Body of pancreas (tissue), 4 donors: ENCODE results near the gene EPHA10. TPM values are rescaled to one million over a fixed set of nuclear protein-coding genes. Genes with fewer than 3 reads are reported as not detected.
"Not testable (repeated sequence)": the region's sequence is repeated elsewhere in the genome, so short reads cannot be mapped to it uniquely, and the experiment has no call there.

Experiments used
- ATAC-seq: fragments of 150-250 bp; one replicate; pipeline ENCODE4 v1.9.1; 2016
- DNase-seq, 4 donors: peaks; one replicate each; pipeline ENCODE4 v3.0.0-alpha.2; 2019
- H3K27ac ChIP-seq, 4 donors: fragments of 200-600 bp; sonication (generic); 1 replicate in 3 of 4; 2 replicates in 1 of 4; pipeline versions ENCODE4 v1.5.1 to v1.6.1; 2016 to 2019; ENCODE audit warnings: mild to moderate bottlenecking in 1 of 4, mixed read lengths in 1 of 4, moderate library complexity in 1 of 4
- H3K27me3 ChIP-seq, 2 donors: fragments of 200-600 bp; sonication (generic); one replicate each; pipeline ENCODE4 v1.6.0; 2016; ENCODE audit warnings: mild to moderate bottlenecking in 1 of 2
- H3K36me3 ChIP-seq, 2 donors: fragments of 200-600 bp; sonication (generic); replicated peaks in 1 of 2; 2 replicates each; pipeline ENCODE4 v1.5.1; 2016; ENCODE audit warnings: low read depth in 2 of 2; ENCODE audit not compliant: insufficient read depth in 1 of 2
- H3K4me1 ChIP-seq: fragments of 200-600 bp; sonication (generic); one replicate; pipeline ENCODE4 v1.6.0; 2016
- H3K4me3 ChIP-seq, 2 donors: fragments of 200-600 bp; sonication (generic); 1 replicate in 1 of 2; 2 replicates in 1 of 2; pipeline ENCODE4 v1.5.1; 2016 to 2019
- H3K9me3 ChIP-seq, 3 donors: fragments of 200-600 bp; sonication (generic); 1 replicate in 2 of 3; 2 replicates in 1 of 3; pipeline ENCODE4 v1.5.1; 2016
- CTCF ChIP-seq, 7 experiments: fragments of 450-650 bp in 4 of 7; fragments of 200-600 bp in 3 of 7; sonication (generic) in 3 of 7; IDR thresholded peaks; one replicate each; pipeline ENCODE4 v1.5.1; 2016 to 2019; ENCODE audit warnings: antibody characterized with exemption in 7 of 7
- POLR2A ChIP-seq, 3 donors: fragments of 450-650 bp; IDR thresholded peaks; one replicate each; pipeline ENCODE4 v1.6.1; 2016; ENCODE audit warnings: antibody characterized with exemption in 3 of 3, mild to moderate bottlenecking in 2 of 3
- WGBS, 2 donors: methylation state at CpG; one replicate each; pipeline ENCODE4 v1.1.5; 2017; 5-methylcytosine and 5-hydroxymethylcytosine counted together
- intact Hi-C: fragments of 100-400 bp; cut with DNase I; formaldehyde crosslinking; loops from one replicate; pipeline ENCODE4 v1.15.1; 2023
- total RNA-seq, 2 donors: library from RNA; depleted of rRNA; stranded (reverse); fragments of >200 nt; gene quantifications; one replicate each; pipeline ENCODE4 v1.1.0, GENCODE V29; 2016

Gene EPHA10
- total RNA-seq, 2 donors from 2014 or later, result 1.6 to 2.0 TPM

- H3K27ac ChIP-seq, result no peak overlapping the region
- no peaks in the 10 kb centered on the region for H3K9me3 ChIP-seq
- H3K36me3 ChIP-seq, result no peaks in the 10 kb centered on the region
- intact Hi-C loops, result no loop called here
- 15 to 17% methylated on average over 11 of the region's 11 CpGs for WGBS, 2 donors
- peaks cover 0 to 8% of the 10 kb centered on the region in 2 donors for H3K27me3 ChIP-seq
- DNase-seq, result no peak
- H3K4me3 ChIP-seq, result no peak overlapping the region
- peaks cover 3% of the 10 kb centered on the region for H3K4me1 ChIP-seq
- TF ChIP-seq POLR2A (IDR thresholded peaks at IDR 0.05) (no peak), CTCF (IDR thresholded peaks at IDR 0.05) (no peak)
- no peak for ATAC-seq
Observed at GRCh38 chr1:37752213-37752582, 12.7 kb downstream of the EPHA10 start.

- no peak for ATAC-seq
- no peaks in the 10 kb centered on the region for H3K9me3 ChIP-seq
- intact Hi-C loops, result no loop called here
- no peak overlapping the region for H3K4me3 ChIP-seq
- TF ChIP-seq POLR2A (IDR thresholded peaks at IDR 0.05) (no peak), CTCF (IDR thresholded peaks at IDR 0.05) (no peak)
- H3K27me3 ChIP-seq, result peaks cover 0 to 2% of the 10 kb centered on the region in 2 donors
- H3K36me3 ChIP-seq, result no peaks in the 10 kb centered on the region
- 87 to 97% methylated on average over 1 of the region's 1 CpG for WGBS, 2 donors
- peaks cover 3% of the 10 kb centered on the region for H3K4me1 ChIP-seq
- H3K27ac ChIP-seq, result no peak overlapping the region
- no peak for DNase-seq
Observed at GRCh38 chr1:37748565-37748964, 16.4 kb downstream of the EPHA10 start.

- WGBS, 2 donors, result 90 to 95% methylated on average over 3 of the region's 3 CpGs
- no peaks in the 10 kb centered on the region for H3K27me3 ChIP-seq
- TF ChIP-seq POLR2A (IDR thresholded peaks at IDR 0.05), result no peak
- no peaks in the 10 kb centered on the region for H3K9me3 ChIP-seq
- ATAC-seq (no peak), DNase-seq (no peak)
- intact Hi-C loops, result no loop called here
- H3K4me3 ChIP-seq, result no peak overlapping the region
- H3K27ac ChIP-seq, result no peak overlapping the region
- no peaks in the 10 kb centered on the region for H3K36me3 ChIP-seq
- H3K4me1 ChIP-seq, result no peaks in the 10 kb centered on the region
Observed at GRCh38 chr1:37746806-37747205, 18.1 kb downstream of the EPHA10 start.

GRCh38 chr1:37741662-37742061 is 23.3 kb downstream of the EPHA10 start:
- Histone ChIP-seq H3K36me3 (no peaks in the 10 kb centered on the region), H3K27ac (no peak overlapping the region), H3K9me3 (no peaks in the 10 kb centered on the region), H3K4me1 (peaks cover 11% of the 10 kb centered on the region), H3K4me3 (no peak overlapping the region), H3K27me3 (no peaks in the 10 kb centered on the region)
- DNase-seq (no peak), ATAC-seq (no peak)
- WGBS, 2 donors, result 48 to 60% methylated on average over 6 of the region's 6 CpGs
- TF ChIP-seq POLR2A (IDR thresholded peaks at IDR 0.05), result no peak
- intact Hi-C loops, result no loop called here

- Histone ChIP-seq H3K4me1 (peaks cover 11% of the 10 kb centered on the region), H3K36me3 (no peaks in the 10 kb centered on the region), H3K27ac (no peak overlapping the region), H3K27me3 (no peaks in the 10 kb centered on the region), H3K9me3 (no peaks in the 10 kb centered on the region), H3K4me3 (no peak overlapping the region)
- DNase-seq, result no peak
- intact Hi-C loops, result no loop called here
- ATAC-seq, result no peak
- WGBS, 2 donors, result 72 to 77% methylated on average over 9 of the region's 9 CpGs
- TF ChIP-seq POLR2A (IDR thresholded peaks at IDR 0.05) (no peak), CTCF (IDR thresholded peaks at IDR 0.05) (no peak)
Observed at GRCh38 chr1:37741130-37741529, 23.8 kb downstream of the EPHA10 start.

- TF ChIP-seq POLR2A (IDR thresholded peaks at IDR 0.05) (no peak), CTCF (IDR thresholded peaks at IDR 0.05) (no peak)
- H3K27ac ChIP-seq, result peak overlapping the region in 2 of 4 donors; percentile 67 to 74
- ATAC-seq (peak; percentile 99), DNase-seq (peak; percentile 38 to 80 (median 62))
- H3K36me3 ChIP-seq, result no peaks in the 10 kb centered on the region
- H3K4me3 ChIP-seq, result no peak overlapping the region
- no peaks in the 10 kb centered on the region for H3K9me3 ChIP-seq
- no peaks in the 10 kb centered on the region for H3K27me3 ChIP-seq
- peaks cover 11% of the 10 kb centered on the region for H3K4me1 ChIP-seq
- 52 to 55% methylated on average over 2 of the region's 2 CpGs for WGBS, 2 donors
- intact Hi-C loops, result no loop called here
Observed at GRCh38 chr1:37739222-37739621, 25.7 kb downstream of the EPHA10 start.

- H3K4me3 ChIP-seq, intact Hi-C loops, H3K36me3 ChIP-seq, H3K27me3 ChIP-seq, ATAC-seq, DNase-seq, H3K9me3 ChIP-seq: not testable (repeated sequence)
- 92% methylated on average over 4 of the region's 4 CpGs for WGBS, 2 donors
- Histone ChIP-seq H3K27ac (peak overlapping the region in 3 of 4 donors; percentile 48 to 74 (median 67)), H3K4me1 (peaks cover 11% of the 10 kb centered on the region)
Observed at GRCh38 chr1:37738619-37739018, 26.3 kb downstream of the EPHA10 start.

- H3K36me3 ChIP-seq, H3K9me3 ChIP-seq, H3K27ac ChIP-seq, intact Hi-C loops, H3K4me3 ChIP-seq, ATAC-seq, H3K27me3 ChIP-seq, DNase-seq: not testable (repeated sequence)
- WGBS, 2 donors, result 89 to 90% methylated on average over 7 of the region's 7 CpGs
- peaks cover 11% of the 10 kb centered on the region for H3K4me1 ChIP-seq
Observed at GRCh38 chr1:37737975-37738374, 26.9 kb downstream of the EPHA10 start.
